Dedifferentiated amniotic fluid mesenchymal stem cell (primary cell): ENCODE measurements around the gene PALD1.
A peak's percentile ranks its signal among the peaks of the same experiment; 100 is the strongest.
"Not testable (repeated sequence)": the region's sequence is repeated elsewhere in the genome, so short reads cannot be mapped to it uniquely, and the experiment has no call there.

ENCODE experiments used
- DNase-seq: peaks from one replicate; pipeline ENCODE4 v3.0.0-alpha.2; 2016; ENCODE audit errors: extremely low spot score

PALD1 gene

GRCh38 chr10:70571236-70571635 lies 92.7 kb downstream of the PALD1 start:
- DNase-seq: no peak

- DNase-seq: no peak
These were observed 93.3 kb downstream of the PALD1 start for GRCh38 chr10:70571636-70572439.

- no peak for DNase-seq
These were observed 95.3 kb downstream of the PALD1 start for GRCh38 chr10:70573599-70574506.

- no peak for DNase-seq
These were observed 96.9 kb downstream of the PALD1 start for GRCh38 chr10:70575486-70575873.

- DNase-seq: no peak
These were observed 97.6 kb downstream of the PALD1 start for GRCh38 chr10:70575874-70576802.

GRCh38 chr10:70576803-70577517 lies 98.4 kb downstream of the PALD1 start:
- DNase-seq: peak; percentile 33

GRCh38 chr10:70578371-70578947 lies 99.9 kb downstream of the PALD1 start:
- DNase-seq: peak; percentile 16

GRCh38 chr10:70579234-70580002 lies 100.9 kb downstream of the PALD1 start:
- DNase-seq: no peak

- DNase-seq: not testable (repeated sequence)
These were observed 102.6 kb downstream of the PALD1 start for GRCh38 chr10:70581176-70581575.

GRCh38 chr10:70582793-70583668 lies 104.5 kb downstream of the PALD1 start:
- no peak for DNase-seq

- DNase-seq: no peak
These were observed 105.1 kb downstream of the PALD1 start for GRCh38 chr10:70583669-70584037.

- DNase-seq: no peak
These were observed 105.8 kb downstream of the PALD1 start for GRCh38 chr10:70584366-70584765.

GRCh38 chr10:70584909-70585544 lies 106.5 kb downstream of the PALD1 start:
- no peak for DNase-seq

GRCh38 chr10:70585578-70586169 lies 107.1 kb downstream of the PALD1 start:
- DNase-seq: no peak

GRCh38 chr10:70586348-70586930 lies 107.9 kb downstream of the PALD1 start:
- no peak for DNase-seq

- DNase-seq: no peak
These were observed 108.6 kb downstream of the PALD1 start for GRCh38 chr10:70587045-70587658.

- DNase-seq: no peak
These were observed 109.7 kb downstream of the PALD1 start for GRCh38 chr10:70588255-70588654.
